ENCODE data around the gene KCNC1. TPM values are rescaled to one million over a fixed set of nuclear protein-coding genes. Genes with fewer than 3 reads are reported as not detected.

KCNC1 gene
- total and polyA plus RNA-seq, 2 experiments from 2014 or later, result 0.11 TPM; not detected in 1

DNA sequence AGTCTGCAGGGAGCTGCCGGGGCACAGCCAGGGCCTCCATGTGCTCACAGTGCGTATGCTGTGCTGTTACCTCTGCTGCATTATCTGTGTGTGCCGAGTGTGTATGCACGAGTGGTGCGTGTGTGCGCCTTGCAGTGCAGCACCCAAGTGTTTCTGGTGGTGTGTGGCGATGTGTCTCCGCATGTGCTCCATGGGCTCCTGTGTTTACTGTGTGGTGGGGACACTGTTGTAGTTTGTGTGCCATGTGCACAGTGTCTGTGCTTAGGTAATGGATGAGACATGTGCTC lies 31.4 kb downstream of the KCNC1 start (continued):
- TF ChIP-seq, protein P1, sequence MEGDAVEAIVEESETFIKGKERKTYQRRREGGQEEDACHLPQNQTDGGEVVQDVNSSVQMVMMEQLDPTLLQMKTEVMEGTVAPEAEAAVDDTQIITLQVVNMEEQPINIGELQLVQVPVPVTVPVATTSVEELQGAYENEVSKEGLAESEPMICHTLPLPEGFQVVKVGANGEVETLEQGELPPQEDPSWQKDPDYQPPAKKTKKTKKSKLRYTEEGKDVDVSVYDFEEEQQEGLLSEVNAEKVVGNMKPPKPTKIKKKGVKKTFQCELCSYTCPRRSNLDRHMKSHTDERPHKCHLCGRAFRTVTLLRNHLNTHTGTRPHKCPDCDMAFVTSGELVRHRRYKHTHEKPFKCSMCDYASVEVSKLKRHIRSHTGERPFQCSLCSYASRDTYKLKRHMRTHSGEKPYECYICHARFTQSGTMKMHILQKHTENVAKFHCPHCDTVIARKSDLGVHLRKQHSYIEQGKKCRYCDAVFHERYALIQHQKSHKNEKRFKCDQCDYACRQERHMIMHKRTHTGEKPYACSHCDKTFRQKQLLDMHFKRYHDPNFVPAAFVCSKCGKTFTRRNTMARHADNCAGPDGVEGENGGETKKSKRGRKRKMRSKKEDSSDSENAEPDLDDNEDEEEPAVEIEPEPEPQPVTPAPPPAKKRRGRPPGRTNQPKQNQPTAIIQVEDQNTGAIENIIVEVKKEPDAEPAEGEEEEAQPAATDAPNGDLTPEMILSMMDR (conservative IDR thresholded peaks at IDR 0.05; ENCODE audit: low read depth in 2 of 2), result no peak
- TF ChIP-seq NANOG (IDR thresholded peaks at IDR 0.05; ENCODE audit: borderline replicate concordance), result no peak
- TF ChIP-seq ZNF331 (CRISPR knock-in tag; IDR thresholded peaks at IDR 0.05; ENCODE audit: low read depth), result no peak
- no peak for TF ChIP-seq POLR2AphosphoS5 (IDR thresholded peaks at IDR 0.05; ENCODE audit: low read depth)
- TF ChIP-seq EZH2phosphoT487 (IDR thresholded peaks at IDR 0.05; ENCODE audit: unreplicated experiment), result no peak
- no peak for TF ChIP-seq EZH2 (IDR thresholded peaks at IDR 0.05; ENCODE audit: low read depth, unreplicated experiment)
- no peak for TF ChIP-seq STAT1 (IDR thresholded peaks at IDR 0.05; ENCODE audit: unreplicated experiment)
- no peak for TF ChIP-seq CREB1 (CRISPR knock-in tag; IDR thresholded peaks at IDR 0.05; ENCODE audit: low read depth)
- no peak for TF ChIP-seq JUNB (IDR thresholded peaks at IDR 0.05; ENCODE audit: unreplicated experiment)

DNA sequence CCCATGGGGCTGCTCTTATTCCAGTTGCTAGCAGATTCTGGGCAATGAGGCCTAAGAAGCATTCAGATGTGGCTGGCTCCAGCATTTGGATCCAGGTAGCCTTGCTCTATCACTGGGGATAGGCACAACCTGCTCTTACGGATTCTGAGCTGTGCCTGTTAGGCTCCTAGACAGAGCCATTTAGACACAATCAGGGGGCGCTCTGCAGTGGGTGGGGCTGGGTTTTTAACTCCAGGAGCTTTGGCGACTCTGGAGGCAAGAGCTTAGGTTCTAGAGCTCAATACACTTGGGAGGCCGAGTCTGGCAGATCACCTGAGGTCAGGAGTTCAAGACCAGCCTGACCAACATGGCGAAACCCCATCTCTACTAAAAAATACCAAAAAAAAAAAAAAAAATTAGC lies 32.0 kb downstream of the KCNC1 start:
- H3K4me2 ChIP-seq, result no peak overlapping the region
- Mint-ChIP-seq H3K27me3 (ENCODE audit: insufficient read depth, low read depth, poor library complexity) (peaks cover 5% of the 10 kb centered on the region), H3K9me3 (no peaks in the 10 kb centered on the region; the same call in 2 of the 3 replicates), H3K4me1 (peaks cover 5% of the 10 kb centered on the region), H3K36me3 (ENCODE audit: low read depth) (no peaks in the 10 kb centered on the region), H3K4me3 (no peak overlapping the region), H3K27ac (no peak overlapping the region)
- no peak overlapping the region for H3K27ac ChIP-seq (ENCODE audit: low read depth)
- no peaks in the 10 kb centered on the region for H3K9me2 ChIP-seq (ENCODE audit: insufficient read depth)
- ATAC-seq (peak; percentile 58), DNase-seq (ENCODE audit: low spot score) (peak; percentile 61)
- H3K4me3 ChIP-seq, result no peak overlapping the region
- no peaks in the 10 kb centered on the region for H3K27me3 ChIP-seq (ENCODE audit: insufficient read depth)
- TF ChIP-seq, protein P1 (conservative IDR thresholded peaks at IDR 0.05; ENCODE audit: low read depth in 2 of 2), result peak; percentile 61 to 70
- no peak for TF ChIP-seq STAT1 (IDR thresholded peaks at IDR 0.05; ENCODE audit: unreplicated experiment)
- TF ChIP-seq, protein P2, sequence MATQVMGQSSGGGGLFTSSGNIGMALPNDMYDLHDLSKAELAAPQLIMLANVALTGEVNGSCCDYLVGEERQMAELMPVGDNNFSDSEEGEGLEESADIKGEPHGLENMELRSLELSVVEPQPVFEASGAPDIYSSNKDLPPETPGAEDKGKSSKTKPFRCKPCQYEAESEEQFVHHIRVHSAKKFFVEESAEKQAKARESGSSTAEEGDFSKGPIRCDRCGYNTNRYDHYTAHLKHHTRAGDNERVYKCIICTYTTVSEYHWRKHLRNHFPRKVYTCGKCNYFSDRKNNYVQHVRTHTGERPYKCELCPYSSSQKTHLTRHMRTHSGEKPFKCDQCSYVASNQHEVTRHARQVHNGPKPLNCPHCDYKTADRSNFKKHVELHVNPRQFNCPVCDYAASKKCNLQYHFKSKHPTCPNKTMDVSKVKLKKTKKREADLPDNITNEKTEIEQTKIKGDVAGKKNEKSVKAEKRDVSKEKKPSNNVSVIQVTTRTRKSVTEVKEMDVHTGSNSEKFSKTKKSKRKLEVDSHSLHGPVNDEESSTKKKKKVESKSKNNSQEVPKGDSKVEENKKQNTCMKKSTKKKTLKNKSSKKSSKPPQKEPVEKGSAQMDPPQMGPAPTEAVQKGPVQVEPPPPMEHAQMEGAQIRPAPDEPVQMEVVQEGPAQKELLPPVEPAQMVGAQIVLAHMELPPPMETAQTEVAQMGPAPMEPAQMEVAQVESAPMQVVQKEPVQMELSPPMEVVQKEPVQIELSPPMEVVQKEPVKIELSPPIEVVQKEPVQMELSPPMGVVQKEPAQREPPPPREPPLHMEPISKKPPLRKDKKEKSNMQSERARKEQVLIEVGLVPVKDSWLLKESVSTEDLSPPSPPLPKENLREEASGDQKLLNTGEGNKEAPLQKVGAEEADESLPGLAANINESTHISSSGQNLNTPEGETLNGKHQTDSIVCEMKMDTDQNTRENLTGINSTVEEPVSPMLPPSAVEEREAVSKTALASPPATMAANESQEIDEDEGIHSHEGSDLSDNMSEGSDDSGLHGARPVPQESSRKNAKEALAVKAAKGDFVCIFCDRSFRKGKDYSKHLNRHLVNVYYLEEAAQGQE (IDR thresholded peaks at IDR 0.05; ENCODE audit: unreplicated experiment), result no peak
- H4K20me1 ChIP-seq (replicated peaks; ENCODE audit: insufficient read depth), result no peaks in the 10 kb centered on the region
- H2AFZ ChIP-seq, result no peak overlapping the region
- H3K36me3 ChIP-seq (ENCODE audit: insufficient read depth), result no peaks in the 10 kb centered on the region
- H3F3A ChIP-seq (replicated peaks; ENCODE audit: low read depth), result no peaks in the 10 kb centered on the region
- no peaks in the 10 kb centered on the region for H3K79me2 ChIP-seq (replicated peaks; ENCODE audit: insufficient read depth)
- H3K4me1 ChIP-seq (ENCODE audit: insufficient read depth), result no peaks in the 10 kb centered on the region

All from GM23338 (cell line).